ENCODE measurements around the gene EVI5L.

- no peak for TF ChIP-seq CTCF (IDR thresholded peaks at IDR 0.05)
- TF ChIP-seq TAF1 (IDR thresholded peaks at IDR 0.05; ENCODE audit: borderline replicate concordance, low read depth, low read length): no peak
- TF ChIP-seq NRF1 (IDR thresholded peaks at IDR 0.05; ENCODE audit: low read depth, low read length): no peak
- no peak for TF ChIP-seq EP300 (IDR thresholded peaks at IDR 0.05; ENCODE audit: borderline replicate concordance in 1 of 2, low read depth in 1 of 2, low read length in 1 of 2)
- TF ChIP-seq CHD2 (IDR thresholded peaks at IDR 0.05; ENCODE audit: low read length, partially characterized antibody): no peak
- TF ChIP-seq YY1 (IDR thresholded peaks at IDR 0.05; ENCODE audit: low read depth): no peak
- no peak for TF ChIP-seq RCOR1 (IDR thresholded peaks at IDR 0.05; ENCODE audit: low read length)
- TF ChIP-seq RAD21 (IDR thresholded peaks at IDR 0.05; ENCODE audit: low read length): no peak
- no peak for TF ChIP-seq REST (IDR thresholded peaks at IDR 0.05; ENCODE audit: low read depth, low read length)
- no peak for TF ChIP-seq MAX (IDR thresholded peaks at IDR 0.05; ENCODE audit: low read depth)
- TF ChIP-seq NFIC (IDR thresholded peaks at IDR 0.05; ENCODE audit: borderline replicate concordance): no peak
- no peak for TF ChIP-seq USF2 (IDR thresholded peaks at IDR 0.05; ENCODE audit: borderline replicate concordance, low read depth, low read length)
- TF ChIP-seq FOXJ3 (CRISPR knock-in tag; IDR thresholded peaks at IDR 0.05): no peak
Observed at GRCh38 chr19:7912144-7912696, 82.2 kb downstream of the EVI5L start.
